ENCODE measurements around the gene TNFAIP3.

Gene TNFAIP3

GRCh38 chr6:137856138-137856898 is 10.7 kb upstream of the TNFAIP3 start:
- Histone ChIP-seq H3K27me3 (ENCODE audit: insufficient read depth, poor library complexity, severe bottlenecking) (no peaks in the 10 kb centered on the region), H3K4me3 (replicated peaks; ENCODE audit: insufficient read depth, low read length) (no peak overlapping the region), H3K27ac (replicated peaks) (no peak overlapping the region)
- no peak for DNase-seq (ENCODE audit: low read depth in 1 of 2, low spot score in 1 of 2)
- TF ChIP-seq SPI1 (IDR thresholded peaks at IDR 0.05; ENCODE audit: borderline replicate concordance, low read depth) (no peak), CTCF (IDR thresholded peaks at IDR 0.05; ENCODE audit: insufficient read depth, low read length) (no peak), GABPA (IDR thresholded peaks at IDR 0.05; ENCODE audit: low read depth) (no peak), REST (IDR thresholded peaks at IDR 0.05; ENCODE audit: insufficient replicate concordance, low read depth) (no peak), POLR2AphosphoS5 (IDR thresholded peaks at IDR 0.05; ENCODE audit: low read depth) (no peak)

GRCh38 chr6:137859025-137859424 is 8.0 kb upstream of the TNFAIP3 start:
- no peak for DNase-seq (ENCODE audit: low read depth in 1 of 2, low spot score in 1 of 2)
- no peaks in the 10 kb centered on the region for H3K27me3 ChIP-seq (ENCODE audit: insufficient read depth, poor library complexity, severe bottlenecking)
- no peak overlapping the region for H3K27ac ChIP-seq (replicated peaks)
- TF ChIP-seq GABPA (IDR thresholded peaks at IDR 0.05; ENCODE audit: low read depth) (no peak), REST (IDR thresholded peaks at IDR 0.05; ENCODE audit: insufficient replicate concordance, low read depth) (no peak), POLR2AphosphoS5 (IDR thresholded peaks at IDR 0.05; ENCODE audit: low read depth) (no peak), SPI1 (IDR thresholded peaks at IDR 0.05; ENCODE audit: borderline replicate concordance, low read depth) (no peak), CTCF (IDR thresholded peaks at IDR 0.05; ENCODE audit: insufficient read depth, low read length) (no peak)
- no peak overlapping the region for H3K4me3 ChIP-seq (replicated peaks; ENCODE audit: insufficient read depth, low read length)

- H3K4me3 ChIP-seq (replicated peaks; ENCODE audit: insufficient read depth, low read length): no peak overlapping the region
- DNase-seq (ENCODE audit: low read depth in 1 of 2, low spot score in 1 of 2): no peak
- TF ChIP-seq SPI1 (IDR thresholded peaks at IDR 0.05; ENCODE audit: borderline replicate concordance, low read depth): no peak
- no peak for TF ChIP-seq POLR2AphosphoS5 (IDR thresholded peaks at IDR 0.05; ENCODE audit: low read depth)
- TF ChIP-seq CTCF (IDR thresholded peaks at IDR 0.05; ENCODE audit: insufficient read depth, low read length): no peak
- no peak for TF ChIP-seq REST (IDR thresholded peaks at IDR 0.05; ENCODE audit: insufficient replicate concordance, low read depth)
- TF ChIP-seq GABPA (IDR thresholded peaks at IDR 0.05; ENCODE audit: low read depth): no peak
- no peak overlapping the region for H3K27ac ChIP-seq (replicated peaks)
- H3K27me3 ChIP-seq (ENCODE audit: insufficient read depth, poor library complexity, severe bottlenecking): no peaks in the 10 kb centered on the region
Measured at GRCh38 chr6:137860394-137861005, 6.6 kb upstream of the TNFAIP3 start.

Data from HL-60 (cell line).